Measurements from ENCODE around the gene GOLGA6A.
"Not testable (repeated sequence)": the region's sequence is repeated elsewhere in the genome, so short reads cannot be mapped to it uniquely, and the experiment has no call there.

The GOLGA6A gene

DNA sequence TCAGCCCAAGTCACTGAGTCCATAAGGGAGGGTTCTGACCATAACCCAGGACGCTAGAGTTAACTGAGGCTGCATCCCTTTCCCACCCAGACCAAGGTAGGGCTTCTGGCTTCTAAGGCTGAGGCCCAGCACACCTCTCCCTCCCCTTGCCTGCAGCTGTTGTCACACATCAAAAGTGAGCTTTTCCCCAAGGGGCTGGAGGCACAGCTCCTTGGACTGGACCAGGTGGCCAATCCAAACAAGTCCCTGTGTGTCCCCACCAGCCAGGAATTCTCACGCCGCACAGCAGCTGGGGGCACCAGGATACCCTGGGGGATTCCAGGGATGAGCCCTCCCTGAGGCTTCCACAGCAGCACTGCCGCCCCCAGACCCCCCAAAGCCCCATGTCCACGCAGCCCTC, 25.8 kb upstream of the GOLGA6A start:
- no peak for DNase-seq (ENCODE audit: low spot score)

- DNase-seq (ENCODE audit: low spot score), result peak; percentile 90
Measured at GRCh38 chr15:74099963-74100733, 17.8 kb upstream of the GOLGA6A start.

DNA sequence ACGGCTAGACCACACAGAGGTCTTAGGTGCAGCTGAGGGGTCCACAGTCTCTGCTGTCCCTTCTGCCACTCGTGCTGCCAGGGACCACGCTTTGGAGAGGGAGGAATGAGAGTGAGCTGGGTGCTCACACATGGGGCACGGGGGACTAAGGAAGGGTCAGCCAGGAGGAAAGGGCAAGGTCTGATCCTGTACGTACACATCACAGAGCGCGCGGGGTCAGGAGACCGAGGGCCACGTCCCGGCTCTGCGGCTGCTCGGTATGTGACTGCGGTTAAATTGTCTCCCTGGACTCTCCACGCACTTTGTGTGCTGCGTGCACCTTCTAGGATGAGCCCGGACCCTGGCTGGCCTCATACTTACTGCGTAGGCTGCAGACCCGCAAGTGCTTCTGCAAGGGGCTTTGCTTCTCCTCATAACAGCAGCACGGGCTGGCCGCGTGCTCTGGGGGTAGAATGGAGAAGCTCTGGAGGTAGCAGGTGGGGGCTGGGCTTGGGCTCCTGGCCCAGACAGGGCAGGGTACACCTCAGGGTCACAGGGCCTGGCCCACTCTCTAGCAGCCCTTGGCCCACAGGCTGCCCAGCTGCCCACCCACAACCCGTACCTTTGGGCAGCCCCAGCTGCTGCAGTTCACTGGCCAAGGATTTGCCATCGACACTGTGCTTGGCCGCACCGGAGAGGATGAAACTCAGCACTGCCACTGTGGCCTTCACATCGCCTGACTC, 14.6 kb upstream of the GOLGA6A start:
- DNase-seq (ENCODE audit: low spot score), result not testable (repeated sequence)

- not testable (repeated sequence) for DNase-seq (ENCODE audit: low spot score)
Measured at GRCh38 chr15:74095610-74096009, 13.3 kb upstream of the GOLGA6A start.

DNA sequence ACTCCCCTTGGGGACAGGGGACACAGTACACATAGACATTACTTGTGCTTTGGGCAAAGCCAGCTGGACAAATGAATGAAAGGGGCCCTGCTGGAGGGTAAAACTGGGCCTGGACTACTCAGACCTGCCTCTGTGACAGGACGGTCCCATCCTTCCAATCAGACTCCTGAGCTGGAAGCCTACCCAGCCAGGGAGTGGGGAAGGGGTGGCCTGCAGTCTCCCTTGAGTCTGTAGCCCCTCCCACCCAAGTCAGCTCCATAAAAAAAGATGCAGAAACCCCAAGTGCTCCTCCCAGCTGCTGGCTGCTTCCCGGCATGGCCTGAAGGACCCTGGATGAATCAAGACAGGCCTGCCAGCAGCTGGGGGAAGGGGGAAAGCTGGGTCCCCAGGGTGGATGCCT, 12.2 kb upstream of the GOLGA6A start:
- DNase-seq (ENCODE audit: low spot score), result not testable (repeated sequence)

DNA sequence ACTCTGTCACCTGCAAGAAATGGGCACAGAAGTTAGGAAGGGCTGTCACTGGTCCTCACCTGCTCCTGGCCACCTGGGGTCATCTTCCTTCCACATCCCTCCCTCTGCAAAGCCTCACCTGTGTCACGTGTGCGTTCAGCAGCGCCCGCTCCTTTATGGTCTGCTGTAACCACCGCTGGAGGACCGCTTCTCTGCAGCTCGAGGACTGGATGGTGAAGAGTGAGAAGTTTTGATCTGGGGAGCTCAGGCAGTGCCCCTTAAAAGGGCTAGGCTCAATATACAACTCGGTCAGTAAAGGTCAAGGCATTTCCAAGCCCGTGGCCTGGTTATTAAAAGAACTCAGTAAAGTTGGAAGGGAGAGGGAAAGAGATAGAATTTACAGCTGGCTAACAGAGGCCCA, 6.6 kb downstream of the GOLGA6A start:
- not testable (repeated sequence) for DNase-seq (ENCODE audit: low spot score)

- DNase-seq (ENCODE audit: low spot score), result not testable (repeated sequence)
Measured at GRCh38 chr15:74072614-74073337, 9.6 kb downstream of the GOLGA6A start.

DNA sequence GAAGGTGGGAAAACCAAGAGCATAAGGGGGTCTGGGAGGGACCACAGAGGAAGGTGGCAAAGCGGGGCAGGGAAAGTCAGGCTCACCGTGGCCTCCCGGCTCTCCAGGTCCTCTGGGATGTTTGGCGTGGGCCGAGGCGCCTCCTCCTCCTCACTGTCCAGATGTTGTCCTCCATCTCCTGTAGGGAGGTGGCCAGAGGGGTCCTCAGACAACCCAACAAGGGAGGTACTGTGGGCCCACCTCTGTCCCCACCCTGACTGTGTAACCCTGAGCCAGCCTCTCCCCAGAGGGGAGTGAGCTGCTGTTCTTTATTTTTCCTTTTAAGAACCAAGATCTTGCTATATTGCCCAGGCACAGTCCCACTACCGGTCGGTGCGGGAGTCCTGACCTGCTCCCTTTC, 10.2 kb downstream of the GOLGA6A start:
- DNase-seq (ENCODE audit: low spot score), result not testable (repeated sequence)

DNA sequence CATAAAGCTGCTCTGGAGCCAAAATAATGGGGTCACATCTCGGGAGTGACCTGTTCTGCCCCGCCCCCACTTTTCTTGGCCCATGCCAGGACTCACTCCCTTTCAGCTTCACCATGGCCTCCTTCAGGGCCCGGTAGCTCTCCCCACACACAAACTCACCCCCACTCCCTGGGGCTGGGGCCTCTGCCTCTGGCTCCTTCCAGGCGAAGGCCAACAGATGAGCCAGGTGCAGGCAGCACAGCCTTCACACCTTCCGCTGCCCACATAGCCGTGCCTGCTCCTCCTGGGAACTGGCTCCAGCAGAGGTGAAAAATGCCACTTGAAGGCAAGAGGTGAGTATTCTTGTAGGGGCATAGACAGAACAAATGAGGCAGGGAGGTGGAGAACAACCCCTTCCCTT, 10.7 kb downstream of the GOLGA6A start:
- not testable (repeated sequence) for DNase-seq (ENCODE audit: low spot score)

GRCh38 chr15:74065684-74066411, 16.5 kb downstream of the GOLGA6A start:
- not testable (repeated sequence) for DNase-seq (ENCODE audit: low spot score)

DNA sequence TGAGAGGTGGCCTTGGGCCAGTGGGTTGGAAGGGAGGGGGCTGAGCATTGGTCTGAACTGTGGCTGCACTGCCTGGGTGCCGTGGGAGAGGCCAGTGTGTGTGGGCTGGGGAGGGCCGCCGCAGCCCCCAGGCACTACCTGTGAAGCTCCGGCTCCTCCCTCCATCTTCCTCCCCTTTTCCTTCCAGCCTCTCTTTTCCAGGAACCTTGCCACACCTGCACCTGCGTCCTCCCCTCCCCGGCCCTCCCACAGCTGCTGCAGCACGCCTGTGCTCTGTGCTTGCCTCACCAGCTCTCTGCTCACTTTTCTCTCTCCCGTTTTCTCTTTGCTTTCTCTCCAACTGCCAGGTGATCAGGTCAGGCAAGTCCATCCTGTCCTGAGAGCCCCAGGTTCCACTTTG, 17.5 kb downstream of the GOLGA6A start:
- DNase-seq (ENCODE audit: low spot score), result not testable (repeated sequence)

DNA sequence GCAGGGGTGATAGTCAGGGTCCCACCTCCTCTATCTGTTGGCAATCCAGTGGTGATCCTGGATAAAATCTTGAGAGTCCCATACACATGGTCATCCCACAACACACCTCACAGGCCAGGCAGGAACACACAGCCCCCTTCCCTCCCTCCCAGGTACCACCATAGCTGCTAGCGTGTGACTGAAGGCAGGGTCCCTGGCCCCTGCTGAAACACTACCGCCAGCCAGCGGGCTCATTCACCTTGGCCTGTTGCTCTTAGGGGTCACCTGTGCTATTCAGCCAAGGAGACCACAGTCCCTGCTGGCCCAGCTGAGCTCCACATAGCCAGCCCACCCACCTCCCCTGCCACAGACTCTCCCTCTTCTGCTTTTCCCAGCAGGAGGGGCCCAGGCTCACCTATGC, 18.2 kb downstream of the GOLGA6A start:
- not testable (repeated sequence) for DNase-seq (ENCODE audit: low spot score)

GRCh38 chr15:74063425-74064146, 18.8 kb downstream of the GOLGA6A start:
- DNase-seq (ENCODE audit: low spot score), result not testable (repeated sequence)

DNA sequence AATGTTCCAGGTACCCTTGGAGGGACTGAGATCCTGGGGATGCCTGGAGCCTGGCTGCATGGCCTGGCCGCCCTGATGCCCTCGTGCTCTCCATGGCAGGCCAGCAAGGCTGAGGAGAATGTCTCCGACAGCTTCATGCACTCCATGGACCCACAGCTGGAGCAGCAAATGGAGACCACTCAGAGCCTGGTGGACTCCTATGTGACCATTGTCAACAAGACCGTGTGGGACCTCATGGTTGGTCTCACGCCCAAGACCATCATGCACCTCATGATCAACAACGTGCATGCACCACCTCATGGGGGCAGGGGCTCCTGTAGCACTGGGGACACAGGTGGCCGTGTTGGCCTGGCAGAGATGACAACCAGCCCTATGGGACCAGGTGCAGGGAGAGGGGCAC, 19.7 kb downstream of the GOLGA6A start:
- DNase-seq (ENCODE audit: low spot score), result no peak

GRCh38 chr15:74062236-74062635, 20.1 kb downstream of the GOLGA6A start:
- DNase-seq (ENCODE audit: low spot score), result no peak

DNA sequence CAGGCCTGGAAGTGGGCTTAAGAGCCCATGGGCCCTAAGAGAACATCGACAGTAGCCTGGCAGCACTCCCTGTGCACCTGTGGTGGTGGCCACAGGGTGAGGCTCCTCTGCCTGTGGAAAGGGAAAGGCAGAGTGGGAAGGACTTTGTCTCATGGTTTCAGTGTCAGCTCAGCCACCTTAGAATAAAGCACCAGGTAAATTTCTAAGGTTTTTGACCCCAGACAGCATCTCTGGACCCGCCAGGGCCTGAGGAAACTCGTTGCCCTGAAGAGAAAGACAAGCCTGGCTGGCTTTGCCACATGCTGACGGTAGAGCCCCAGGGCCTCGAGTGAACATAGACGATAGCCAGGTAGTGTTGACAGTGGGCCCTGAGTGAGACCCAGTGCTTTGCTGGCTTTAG, 22.1 kb downstream of the GOLGA6A start:
- no peak for DNase-seq (ENCODE audit: low spot score)

DNA sequence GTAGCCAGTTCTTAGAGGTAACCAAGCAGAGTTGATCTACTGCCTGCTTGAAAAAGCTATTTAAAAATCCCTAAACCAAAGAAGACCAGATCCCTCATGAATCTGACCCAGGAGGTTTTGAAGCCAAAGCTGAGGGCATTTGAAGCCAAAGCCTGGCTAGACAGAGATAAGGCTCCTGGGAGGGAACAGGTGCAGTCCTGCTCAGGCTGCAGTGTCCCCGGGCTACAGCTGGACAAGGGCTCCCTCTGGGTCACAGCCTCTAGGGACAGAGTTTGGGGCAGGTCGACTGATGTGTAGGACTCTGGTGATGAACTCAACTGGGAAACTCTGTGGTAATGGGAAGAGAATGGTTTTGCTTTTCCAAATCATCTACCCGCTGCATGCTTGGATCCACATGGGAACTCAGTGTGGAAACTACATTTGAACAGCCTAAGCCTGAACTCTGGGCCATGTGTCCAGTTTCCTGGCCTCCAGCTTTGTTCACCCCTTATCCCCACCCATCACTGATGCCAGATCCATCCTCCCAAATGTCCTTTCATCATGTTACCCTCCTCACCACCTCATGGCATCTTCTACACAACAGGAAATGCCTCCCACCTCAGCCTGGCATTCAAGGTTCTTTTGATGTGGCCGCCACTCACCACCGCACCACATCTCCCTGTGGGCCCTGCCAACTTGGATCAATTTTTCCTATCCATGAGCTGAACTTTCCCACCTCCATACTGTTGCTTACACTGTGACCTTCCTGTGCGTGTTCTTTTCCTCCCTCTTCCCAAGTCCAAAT, 23.1 kb downstream of the GOLGA6A start:
- DNase-seq (ENCODE audit: low spot score), result not testable (repeated sequence)

DNA sequence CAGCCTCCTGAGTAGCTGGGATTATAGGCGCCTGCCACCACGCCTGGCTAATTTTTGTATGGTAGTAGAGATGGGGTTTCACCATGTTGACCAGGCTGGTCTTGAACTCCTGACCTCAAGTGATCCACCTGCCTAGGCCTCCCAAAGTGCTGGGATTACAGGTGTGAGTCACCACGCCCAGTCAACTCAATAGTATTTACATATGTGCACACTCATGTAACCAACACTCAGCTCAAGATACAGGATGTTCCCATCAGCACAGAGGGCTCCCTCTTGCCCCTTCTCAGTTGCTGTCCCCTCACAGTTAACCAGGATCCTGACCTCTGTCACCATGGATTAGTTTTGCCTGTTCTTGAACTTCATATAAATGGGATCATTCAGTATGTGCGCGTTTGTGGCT, 26.0 kb downstream of the GOLGA6A start:
- not testable (repeated sequence) for DNase-seq (ENCODE audit: low spot score)

DNA sequence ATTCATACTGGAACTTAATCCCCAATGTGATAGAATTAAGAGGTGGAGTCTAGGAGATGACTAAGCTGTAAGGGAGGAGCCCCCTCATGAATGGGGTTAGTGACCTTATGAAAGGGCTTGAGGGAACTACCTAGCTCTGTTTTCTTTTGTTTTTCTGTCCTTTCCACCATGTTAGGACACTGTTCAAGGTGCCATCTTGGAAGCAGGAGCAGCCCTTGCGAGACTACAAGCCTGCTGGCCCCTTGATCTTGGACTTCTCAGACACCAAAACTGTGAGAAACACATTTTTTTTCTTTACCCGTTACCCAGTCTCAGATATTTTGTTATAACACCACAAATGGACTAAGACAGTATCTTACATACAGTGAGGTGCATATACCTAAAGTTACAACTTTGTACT, 26.5 kb downstream of the GOLGA6A start:
- no peak for DNase-seq (ENCODE audit: low spot score)

DNA sequence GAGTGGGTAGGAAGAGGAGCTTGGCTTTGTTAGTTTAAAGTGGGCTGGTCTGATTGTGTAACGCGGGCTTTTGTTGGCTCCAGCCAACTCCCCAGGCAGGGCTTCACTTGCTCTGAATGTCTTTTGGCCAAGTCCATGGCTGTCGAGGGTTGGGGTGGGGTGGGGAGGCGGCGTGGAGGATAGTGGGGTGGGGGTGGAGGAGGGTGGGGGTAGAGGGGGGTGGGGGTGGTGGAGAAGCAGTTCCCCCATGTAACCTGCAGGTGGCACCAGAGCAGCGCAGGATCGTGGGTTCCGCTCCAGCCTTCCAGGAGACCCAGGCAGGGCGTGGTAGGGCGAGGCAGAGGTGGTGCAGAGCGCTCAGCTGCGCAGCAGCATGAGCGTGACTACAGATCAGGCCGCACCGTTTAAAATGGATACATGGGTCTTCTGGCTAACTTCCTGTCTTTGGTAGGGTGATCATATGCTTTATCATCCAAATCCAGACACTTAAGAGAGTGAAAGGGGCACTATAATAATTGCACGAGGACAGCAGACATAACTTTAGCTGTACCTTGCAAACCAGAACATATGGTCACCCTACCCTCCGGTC, 28.3 kb downstream of the GOLGA6A start:
- peak; percentile 87 for DNase-seq (ENCODE audit: low spot score)

Measured in iPS-NIHi11 (cell line).